Karpas-422 (cell line): ENCODE data around the gene AKAP10. TPM values are rescaled to one million over a fixed set of nuclear protein-coding genes. Genes with fewer than 3 reads are reported as not detected.

Source experiments
- DNase-seq: peaks from one replicate; pipeline ENCODE4 v3.0.0-alpha.2; 2015
- H2AFZ ChIP-seq: fragments of 200-600 bp; sonication (generic); 2 replicates; pipeline ENCODE4 v1.6.1; 2014; ENCODE audit warnings: antibody characterized with exemption, low read length, mixed read lengths
- H3K27ac ChIP-seq: fragments of 200-600 bp; sonication (generic); 2 replicates; pipeline ENCODE4 v1.5.1; 2014; ENCODE audit warnings: mild to moderate bottlenecking, low read length, moderate library complexity
- H3K27me3 ChIP-seq: fragments of 200-600 bp; sonication (generic); 2 replicates; pipeline ENCODE4 v1.6.1; 2014; ENCODE audit warnings: low read length, mixed read lengths
- H3K36me3 ChIP-seq: fragments of 200-600 bp; sonication (generic); 2 replicates; pipeline ENCODE4 v1.6.1; 2014; ENCODE audit warnings: low read length, mixed read lengths; ENCODE audit not compliant: insufficient read depth
- H3K4me1 ChIP-seq: fragments of 200-600 bp; sonication (generic); 2 replicates; pipeline ENCODE4 v1.6.1; 2014; ENCODE audit warnings: mild to moderate bottlenecking, low read length, mixed read lengths
- H3K4me2 ChIP-seq: fragments of 200-600 bp; sonication (generic); 2 replicates; pipeline ENCODE4 v1.6.1; 2014; ENCODE audit warnings: low read length, low read depth, mild to moderate bottlenecking; ENCODE audit not compliant: poor library complexity, severe bottlenecking
- H3K4me3 ChIP-seq: fragments of 200-600 bp; sonication (generic); 2 replicates; pipeline ENCODE4 v1.5.1; 2014; ENCODE audit warnings: mild to moderate bottlenecking, antibody characterized with exemption, low read length, mixed read lengths
- H3K79me2 ChIP-seq: fragments of 200-600 bp; sonication (generic); 2 replicates; pipeline ENCODE4 v1.6.1; 2014; ENCODE audit warnings: mild to moderate bottlenecking, low read length, mixed read lengths
- H3K9ac ChIP-seq: fragments of 200-600 bp; sonication (generic); 2 replicates; pipeline ENCODE4 v1.6.0; 2014; ENCODE audit warnings: low read length
- H3K9me2 ChIP-seq: fragments of 200-600 bp; sonication (generic), shearing (Covaris generic); replicated peaks from 2 replicates; pipeline ENCODE4 v1.6.0; 2014; ENCODE audit warnings: mild to moderate bottlenecking, low read length, moderate library complexity; ENCODE audit not compliant: insufficient read depth
- H3K9me3 ChIP-seq: fragments of 300-700, 200-600 bp; sonication (generic); 2 replicates; pipeline ENCODE4 v1.6.1; 2014; ENCODE audit warnings: low read length, mixed read lengths
- H4K20me1 ChIP-seq: fragments of 200-600 bp; sonication (generic); 2 replicates; pipeline ENCODE4 v1.6.1; 2014; ENCODE audit warnings: mild to moderate bottlenecking, antibody characterized with exemption, low read length, low read depth; ENCODE audit not compliant: insufficient read depth
- total RNA-seq: library from RNA; depleted of rRNA; stranded (reverse); fragments of >200 nt; shearing (Covaris generic); gene quantifications from 2 replicates; pipeline ENCODE4 v1.2.3, GENCODE V29; 2014; ENCODE audit warnings: low replicate concordance

The AKAP10 gene
- total RNA-seq, 1 experiment from 2014 or later: 31.1 TPM

DNA sequence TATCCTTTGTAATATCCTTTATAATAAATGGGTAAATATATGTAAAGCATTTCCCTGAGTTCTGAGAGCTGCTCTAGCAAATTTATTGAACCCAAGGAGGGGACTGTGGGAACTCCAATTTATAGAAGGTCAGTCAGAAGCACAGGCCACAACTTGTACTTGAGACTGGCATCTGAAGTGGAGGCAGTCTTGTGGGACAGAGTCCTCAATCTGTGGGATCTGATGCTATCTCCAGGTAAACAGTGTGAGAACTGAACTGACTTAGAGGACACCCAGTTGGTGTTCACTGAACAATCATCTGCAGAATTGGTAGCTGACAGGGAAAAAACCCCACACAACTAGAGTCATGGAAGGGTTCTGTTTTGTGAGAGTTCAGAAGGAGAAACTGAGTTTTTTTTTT, 34.0 kb downstream of the AKAP10 start:
- peaks cover 5% of the 10 kb centered on the region for H3K4me1 ChIP-seq
- H3K9ac ChIP-seq: no peak overlapping the region
- H2AFZ ChIP-seq: no peak overlapping the region
- peaks cover 55% of the 10 kb centered on the region for H3K36me3 ChIP-seq
- H3K4me3 ChIP-seq: no peak overlapping the region
- H3K9me2 ChIP-seq: no peaks in the 10 kb centered on the region
- no peaks in the 10 kb centered on the region for H3K9me3 ChIP-seq
- DNase-seq: no peak
- no peaks in the 10 kb centered on the region for H3K27me3 ChIP-seq
- peaks cover 20% of the 10 kb centered on the region for H4K20me1 ChIP-seq
- peaks cover 94% of the 10 kb centered on the region for H3K79me2 ChIP-seq
- no peak overlapping the region for H3K27ac ChIP-seq
- no peak overlapping the region for H3K4me2 ChIP-seq

- DNase-seq: no peak
- peaks cover 14% of the 10 kb centered on the region for H4K20me1 ChIP-seq
- no peak overlapping the region for H3K27ac ChIP-seq
These were observed 34.6 kb downstream of the AKAP10 start for GRCh38 chr17:19943026-19943425.

DNA sequence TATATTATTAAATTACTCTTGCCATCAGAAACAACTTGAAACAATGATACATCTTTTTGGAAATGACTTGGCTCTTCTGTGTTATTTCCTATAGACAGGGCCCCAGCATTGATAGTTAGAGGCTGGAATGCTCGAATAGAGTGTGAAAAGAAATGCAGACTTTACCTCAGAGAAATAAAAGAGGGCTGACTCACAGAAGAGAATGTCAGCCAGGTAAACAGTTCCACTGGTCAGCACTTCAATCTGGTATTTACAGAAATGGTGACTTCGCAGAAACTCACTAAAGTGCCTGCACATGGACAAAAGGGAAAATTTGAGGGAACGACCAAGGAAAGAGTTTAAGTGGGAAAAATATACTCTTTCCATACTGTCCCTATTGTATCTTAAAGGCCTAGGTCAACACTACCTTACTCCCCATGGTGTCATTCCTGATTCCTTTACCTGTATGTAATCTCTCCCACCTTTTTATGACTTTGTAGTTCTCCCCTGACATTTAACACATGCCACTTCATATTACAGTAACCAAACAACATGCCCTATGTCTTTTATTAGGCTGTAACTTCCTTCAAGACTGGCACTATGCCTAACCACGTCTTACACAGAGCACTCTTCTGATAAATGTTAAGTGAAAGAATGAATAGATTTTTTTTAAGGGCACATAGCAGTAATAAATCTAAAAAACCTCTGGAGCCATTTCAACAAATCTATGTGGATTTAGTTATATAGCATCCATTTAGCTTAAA, 36.7 kb downstream of the AKAP10 start:
- Histone ChIP-seq H4K20me1 (peaks cover 10% of the 10 kb centered on the region; the same call in 1 of the 2 replicates), H3K9me3 (no peaks in the 10 kb centered on the region), H3K36me3 (peaks cover 55% of the 10 kb centered on the region), H3K4me1 (peaks cover 5% of the 10 kb centered on the region), H3K79me2 (peaks cover 72% of the 10 kb centered on the region), H2AFZ (no peak overlapping the region), H3K9ac (no peak overlapping the region), H3K9me2 (no peaks in the 10 kb centered on the region), H3K27ac (no peak overlapping the region), H3K27me3 (no peaks in the 10 kb centered on the region), H3K4me3 (no peak overlapping the region), H3K4me2 (no peak overlapping the region)
- no peak for DNase-seq

More at GRCh38 chr17:19943026-19943425, 34.6 kb downstream of the AKAP10 start:
- Histone ChIP-seq H3K9me2 (no peaks in the 10 kb centered on the region), H3K4me3 (no peak overlapping the region), H3K9me3 (no peaks in the 10 kb centered on the region), H3K79me2 (peaks cover 89% of the 10 kb centered on the region), H3K4me2 (no peak overlapping the region), H3K9ac (no peak overlapping the region), H3K4me1 (peaks cover 5% of the 10 kb centered on the region), H2AFZ (no peak overlapping the region), H3K36me3 (peaks cover 53% of the 10 kb centered on the region), H3K27me3 (no peaks in the 10 kb centered on the region)

- H3K4me2 ChIP-seq: no peak overlapping the region
- DNase-seq: no peak
- H2AFZ ChIP-seq: no peak overlapping the region
- no peak overlapping the region for H3K9ac ChIP-seq
- no peaks in the 10 kb centered on the region for H3K9me2 ChIP-seq
- H3K4me1 ChIP-seq: peaks cover under 1% of the 10 kb centered on the region; the same call in 1 of the 2 replicates
- H3K36me3 ChIP-seq: peaks cover 54% of the 10 kb centered on the region
- H3K9me3 ChIP-seq: no peaks in the 10 kb centered on the region
- H3K27me3 ChIP-seq: no peaks in the 10 kb centered on the region
- no peak overlapping the region for H3K27ac ChIP-seq
- peaks cover 10% of the 10 kb centered on the region; the same call in 1 of the 2 replicates for H4K20me1 ChIP-seq
- H3K79me2 ChIP-seq: peaks cover 65% of the 10 kb centered on the region
- no peak overlapping the region for H3K4me3 ChIP-seq
These were observed 37.5 kb downstream of the AKAP10 start for GRCh38 chr17:19939993-19940721.

DNA sequence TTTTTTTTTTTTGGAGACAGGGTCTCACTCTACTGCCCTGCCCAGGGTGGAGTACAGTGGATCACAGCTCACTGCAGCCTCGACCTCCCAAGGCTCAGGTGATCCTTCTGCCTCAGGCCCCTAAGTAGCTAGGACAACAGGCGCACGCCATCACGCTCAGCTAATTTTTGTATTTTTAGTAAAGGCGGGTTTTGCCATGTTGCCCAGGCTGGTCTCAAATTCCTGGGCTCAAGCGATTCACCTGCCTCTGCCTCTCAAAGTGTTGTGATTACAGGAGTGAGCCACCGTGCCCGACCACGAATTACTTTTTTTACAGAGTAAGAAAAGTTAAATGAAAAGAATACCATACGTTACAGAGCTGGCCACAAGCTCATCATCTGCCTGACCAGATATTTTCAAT, 38.9 kb downstream of the AKAP10 start:
- Histone ChIP-seq H3K27me3 (no peaks in the 10 kb centered on the region), H2AFZ (no peak overlapping the region), H4K20me1 (peaks cover 6% of the 10 kb centered on the region; the same call in 1 of the 2 replicates), H3K4me2 (no peak overlapping the region), H3K36me3 (peaks cover 60% of the 10 kb centered on the region), H3K27ac (no peak overlapping the region), H3K4me3 (no peak overlapping the region), H3K79me2 (peaks cover 52% of the 10 kb centered on the region), H3K9me2 (no peaks in the 10 kb centered on the region), H3K9ac (no peak overlapping the region), H3K4me1 (no peaks in the 10 kb centered on the region), H3K9me3 (no peaks in the 10 kb centered on the region)
- no peak for DNase-seq

DNA sequence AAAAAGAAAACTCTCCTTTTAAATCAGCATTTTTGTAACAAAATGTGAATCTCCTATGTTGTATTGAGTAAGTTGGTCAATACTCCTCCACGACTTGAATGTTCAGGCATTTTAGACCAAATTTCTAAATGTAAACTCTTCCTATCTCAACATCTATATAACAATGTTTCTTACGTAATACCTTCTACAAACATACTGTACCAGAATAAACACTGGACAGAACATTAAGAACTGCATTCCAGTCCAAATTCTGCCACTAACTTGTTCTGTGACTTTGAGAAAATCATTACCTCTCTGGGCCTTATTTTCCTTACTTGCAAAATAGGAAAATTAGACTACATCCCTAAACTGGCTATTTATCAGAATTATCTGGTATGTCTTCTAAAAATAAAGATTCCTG, 40.1 kb downstream of the AKAP10 start:
- Histone ChIP-seq H4K20me1 (no peaks in the 10 kb centered on the region), H3K4me1 (no peaks in the 10 kb centered on the region), H3K4me3 (no peak overlapping the region), H3K4me2 (no peak overlapping the region), H3K27me3 (no peaks in the 10 kb centered on the region), H2AFZ (no peak overlapping the region), H3K9me2 (no peaks in the 10 kb centered on the region), H3K36me3 (peaks cover 67% of the 10 kb centered on the region), H3K9me3 (no peaks in the 10 kb centered on the region), H3K9ac (no peak overlapping the region), H3K27ac (no peak overlapping the region), H3K79me2 (peaks cover 40% of the 10 kb centered on the region)
- no peak for DNase-seq

GRCh38 chr17:19935169-19935568, 42.5 kb downstream of the AKAP10 start:
- Histone ChIP-seq H3K79me2 (peaks cover 19% of the 10 kb centered on the region), H3K36me3 (peaks cover 62% of the 10 kb centered on the region), H3K27me3 (no peaks in the 10 kb centered on the region), H3K4me3 (no peak overlapping the region), H3K4me1 (no peaks in the 10 kb centered on the region), H3K9me2 (no peaks in the 10 kb centered on the region), H3K9me3 (no peaks in the 10 kb centered on the region), H3K27ac (no peak overlapping the region), H4K20me1 (no peaks in the 10 kb centered on the region), H3K9ac (no peak overlapping the region), H3K4me2 (no peak overlapping the region), H2AFZ (no peak overlapping the region)
- no peak for DNase-seq

GRCh38 chr17:19933628-19934027, 44.0 kb downstream of the AKAP10 start:
- H3K9me3 ChIP-seq: no peaks in the 10 kb centered on the region
- H4K20me1 ChIP-seq: no peaks in the 10 kb centered on the region
- H3K9me2 ChIP-seq: no peaks in the 10 kb centered on the region
- no peak overlapping the region for H3K4me2 ChIP-seq
- no peak overlapping the region for H2AFZ ChIP-seq
- DNase-seq: no peak
- no peak overlapping the region for H3K27ac ChIP-seq
- H3K4me1 ChIP-seq: no peaks in the 10 kb centered on the region
- H3K27me3 ChIP-seq: no peaks in the 10 kb centered on the region
- H3K4me3 ChIP-seq: no peak overlapping the region
- peaks cover 55% of the 10 kb centered on the region for H3K36me3 ChIP-seq
- H3K9ac ChIP-seq: no peak overlapping the region
- H3K79me2 ChIP-seq: peaks cover 6% of the 10 kb centered on the region; the same call in 1 of the 2 replicates
